Stimulated activated CD4-positive, alpha-beta T cell treated with anti-CD3 and anti-CD28 coated beads, Interleukin-4, amount 100 ng/mL, for 48 hours (primary cell): ENCODE data around the gene LRRC4C.
"Not testable (repeated sequence)": the region's sequence is repeated elsewhere in the genome, so short reads cannot be mapped to it uniquely, and the experiment has no call there.

Experiments used
- DNase-seq, 2 donors: peaks; one replicate each; pipeline ENCODE4 v3.0.0-alpha.2; 2020; ENCODE audit warnings: low read depth in 2 of 2

LRRC4C gene

GRCh38 chr11:40230821-40231220 is 1228.6 kb downstream of the LRRC4C start:
- DNase-seq, result no peak

- no peak for DNase-seq
Observed at GRCh38 chr11:40228662-40229061, 1230.8 kb downstream of the LRRC4C start.

DNA sequence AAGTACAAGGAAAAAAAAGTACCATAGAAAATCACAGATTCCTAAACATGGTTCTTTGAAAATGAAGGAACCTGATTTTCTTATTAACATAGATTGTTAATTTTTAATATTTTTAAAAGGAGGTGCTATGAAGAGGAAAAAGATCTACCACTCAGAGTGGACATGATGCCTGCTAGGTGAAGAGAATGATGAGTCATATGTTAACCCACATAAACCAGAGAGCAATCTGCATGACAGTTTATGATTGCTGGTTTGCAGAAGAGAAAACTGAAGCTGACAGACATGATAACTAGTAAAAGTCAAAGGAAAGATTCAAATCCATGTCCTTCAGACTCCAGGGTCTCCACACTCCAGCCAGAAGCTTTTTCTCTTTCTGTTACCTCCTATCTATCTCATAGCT is 1231.7 kb downstream of the LRRC4C start:
- no peak for DNase-seq

DNA sequence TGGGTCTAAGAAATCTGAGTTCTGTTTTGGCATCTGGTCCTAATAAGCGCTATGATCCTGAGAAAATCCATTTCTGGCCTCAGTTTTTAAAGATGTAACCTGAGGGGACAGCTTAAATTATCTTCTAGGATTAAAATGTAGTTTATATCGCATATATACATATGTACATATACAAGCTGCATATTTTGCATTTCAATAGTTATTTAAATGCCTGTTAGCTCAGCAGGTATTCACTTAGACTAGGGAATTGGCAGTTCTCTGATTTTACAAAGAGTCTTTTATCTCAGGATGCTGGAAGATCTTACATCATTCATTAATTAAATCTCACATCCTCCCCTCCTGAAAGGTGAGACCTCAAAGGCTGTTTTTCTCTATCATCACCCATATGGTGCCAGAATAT is 1232.8 kb downstream of the LRRC4C start:
- DNase-seq, result no peak

- DNase-seq, result no peak
Observed at GRCh38 chr11:40223596-40224330, 1235.7 kb downstream of the LRRC4C start.

DNA sequence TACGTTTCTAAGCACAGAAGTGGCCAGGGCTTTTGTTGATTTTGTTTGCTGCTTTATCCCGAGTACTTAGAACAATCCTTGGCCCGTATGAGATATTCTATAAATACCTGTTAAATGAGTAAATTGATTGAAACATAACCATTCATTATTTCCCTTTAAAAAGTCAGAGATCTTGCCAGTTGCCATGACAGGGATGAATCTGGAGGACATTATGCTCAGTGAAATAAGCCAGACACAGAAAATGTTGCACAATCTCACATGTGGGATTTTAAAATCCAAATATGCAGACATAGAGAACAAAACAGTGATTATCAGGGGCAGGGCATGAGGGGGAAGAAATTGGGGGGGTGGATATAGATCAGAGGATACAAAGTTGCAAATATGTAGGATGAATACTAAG is 1240.1 kb downstream of the LRRC4C start:
- no peak for DNase-seq

DNA sequence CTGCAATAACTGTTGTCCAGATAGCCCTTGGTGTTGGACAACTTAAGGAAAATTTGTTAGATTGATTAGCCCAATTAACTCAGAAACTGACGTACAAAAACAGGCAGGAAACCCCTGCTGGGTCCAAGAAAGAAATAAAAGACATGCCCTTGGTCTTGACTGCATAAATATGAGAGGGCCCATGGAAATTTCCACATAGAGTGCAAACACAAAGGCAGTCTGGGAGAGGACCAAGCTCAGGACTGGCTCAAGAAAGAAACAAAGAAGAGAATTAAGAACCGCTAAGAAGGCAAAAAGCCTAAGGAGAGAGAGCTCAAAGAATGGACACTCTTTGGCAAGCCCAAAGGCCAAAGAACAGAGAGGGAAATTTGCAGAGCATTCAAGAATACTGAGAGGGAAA is 1243.9 kb downstream of the LRRC4C start:
- no peak for DNase-seq

- no peak for DNase-seq
Observed at GRCh38 chr11:40207416-40207815, 1252.0 kb downstream of the LRRC4C start.

DNA sequence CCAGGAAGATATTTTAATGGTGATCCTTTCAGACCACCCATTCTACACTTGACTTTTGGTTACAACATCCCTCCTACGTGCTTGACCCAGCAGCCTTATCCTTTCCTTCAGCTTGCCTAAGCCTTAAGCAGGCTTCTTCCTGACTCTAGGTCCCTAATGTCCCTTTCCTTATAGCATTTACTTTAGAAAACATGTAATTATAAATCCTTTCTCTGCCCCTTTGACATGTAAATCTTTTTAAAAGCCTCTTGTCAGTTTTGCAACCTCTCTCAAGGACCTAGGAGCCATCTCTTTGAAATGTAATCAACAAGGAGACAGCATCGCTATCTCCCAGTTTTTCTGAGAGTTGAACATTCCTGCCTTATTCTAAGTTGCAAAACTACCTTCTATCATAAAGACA is 1255.2 kb downstream of the LRRC4C start:
- DNase-seq, result no peak

DNA sequence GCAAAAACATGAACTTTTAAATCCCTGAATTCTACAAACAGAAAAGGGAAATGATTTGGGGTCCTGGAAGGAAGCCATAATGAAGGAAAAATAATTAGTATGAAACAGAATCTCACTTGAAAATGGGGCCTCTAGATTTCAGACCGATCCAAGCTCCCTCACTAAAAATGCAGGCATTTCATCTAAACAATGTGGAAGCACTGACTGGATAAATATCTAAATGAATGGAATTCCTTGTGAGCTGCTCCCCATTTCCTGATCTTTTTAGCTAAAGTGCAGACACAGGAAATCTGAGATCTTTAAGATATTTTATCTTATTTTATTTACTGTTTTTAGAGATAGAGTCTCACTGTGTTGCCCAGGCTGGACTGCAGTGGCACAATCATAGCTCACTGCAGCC is 1255.8 kb downstream of the LRRC4C start:
- no peak for DNase-seq

DNA sequence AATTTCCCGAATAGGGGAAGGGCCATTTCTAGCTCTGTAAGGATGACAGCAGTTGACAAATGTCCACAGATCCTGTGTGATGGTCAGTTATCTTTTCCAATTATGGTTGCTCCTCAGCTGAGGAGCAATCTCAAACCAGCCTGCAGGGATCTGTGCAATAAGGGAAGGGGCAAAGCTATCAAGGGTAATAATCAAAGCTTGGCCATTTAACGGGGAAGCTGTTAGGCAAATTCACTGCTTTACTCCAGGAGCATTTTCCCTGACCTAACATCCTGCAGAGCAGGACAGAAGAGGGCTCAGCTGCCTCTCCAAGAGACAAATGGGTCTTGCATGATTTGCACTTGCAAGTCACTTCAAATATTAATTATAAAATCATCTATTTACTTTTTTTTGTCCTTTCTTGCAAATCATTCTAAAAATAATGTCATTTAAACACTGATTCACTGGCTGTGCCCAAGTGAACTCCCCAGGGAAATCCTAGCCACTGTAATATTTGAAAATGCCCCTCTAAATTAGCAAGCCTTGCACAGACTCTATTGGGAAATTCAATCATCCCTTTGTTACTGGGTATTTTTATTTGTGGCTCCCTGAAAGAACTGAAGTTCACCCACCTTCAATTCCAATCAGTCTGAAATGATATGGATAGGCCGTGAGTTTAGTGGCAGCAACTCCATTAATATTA is 1256.7 kb downstream of the LRRC4C start:
- DNase-seq, result no peak

- not testable (repeated sequence) for DNase-seq
Observed at GRCh38 chr11:40192590-40192989, 1266.9 kb downstream of the LRRC4C start.

DNA sequence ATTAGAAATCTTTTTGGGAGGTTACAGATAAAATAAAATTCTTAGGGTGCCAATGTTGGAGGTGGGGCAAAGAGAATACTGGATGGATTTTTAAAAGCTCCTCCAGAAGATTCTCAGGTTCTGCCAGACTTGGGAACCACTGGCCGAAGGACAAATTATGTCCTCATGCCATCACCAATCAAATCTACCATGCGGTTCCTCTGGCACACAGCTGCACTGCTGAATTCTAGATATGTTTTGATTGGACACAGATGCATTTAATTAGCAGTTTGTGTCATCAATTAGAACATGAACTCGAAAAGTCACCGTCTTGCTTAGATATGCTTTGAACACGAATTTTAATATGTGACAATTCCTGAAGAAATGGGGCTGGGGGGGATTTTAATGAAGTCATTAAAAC is 1269.2 kb downstream of the LRRC4C start:
- DNase-seq, result no peak

GRCh38 chr11:40188848-40189247 is 1270.6 kb downstream of the LRRC4C start:
- no peak for DNase-seq

- no peak for DNase-seq
Observed at GRCh38 chr11:40187295-40187694, 1272.2 kb downstream of the LRRC4C start.

DNA sequence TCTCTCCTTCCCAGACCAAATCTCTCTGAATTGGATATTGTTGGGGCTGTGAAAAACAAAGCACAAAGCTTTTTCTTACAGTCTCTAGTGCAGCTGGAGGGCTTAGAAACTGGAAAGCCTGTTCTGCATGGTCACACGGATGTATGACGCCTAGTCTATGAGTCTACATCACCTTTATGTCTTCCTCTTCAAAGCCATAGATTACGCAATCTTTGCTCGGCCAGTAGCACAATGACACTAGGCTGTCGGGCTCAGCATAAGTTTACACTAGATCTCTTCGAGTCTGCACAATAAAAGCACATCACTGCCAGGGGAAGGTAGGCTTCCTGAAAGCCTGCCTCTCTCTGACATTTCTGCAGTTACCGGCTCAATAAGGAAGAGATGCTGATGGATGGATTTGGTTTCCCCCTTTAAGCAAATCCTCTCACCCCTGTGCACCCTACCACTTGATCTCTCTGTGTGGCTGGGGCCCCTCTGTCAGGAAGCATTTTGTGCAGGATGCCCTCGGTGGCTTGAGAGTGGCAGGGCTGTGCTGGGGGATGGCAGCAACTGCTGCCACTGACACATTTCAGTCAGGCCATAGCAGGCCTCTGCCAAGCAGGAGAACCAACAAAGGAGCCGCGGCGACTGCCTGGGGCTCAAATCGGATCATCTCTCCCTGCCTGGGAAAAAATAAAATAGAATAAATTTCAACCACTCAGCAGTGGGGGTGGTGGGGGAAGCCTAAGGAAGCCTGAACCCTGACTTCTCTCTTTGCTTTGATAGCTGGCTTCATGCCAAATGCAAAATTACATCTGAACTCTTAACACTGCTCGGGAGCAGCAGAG is 1272.8 kb downstream of the LRRC4C start:
- no peak for DNase-seq

DNA sequence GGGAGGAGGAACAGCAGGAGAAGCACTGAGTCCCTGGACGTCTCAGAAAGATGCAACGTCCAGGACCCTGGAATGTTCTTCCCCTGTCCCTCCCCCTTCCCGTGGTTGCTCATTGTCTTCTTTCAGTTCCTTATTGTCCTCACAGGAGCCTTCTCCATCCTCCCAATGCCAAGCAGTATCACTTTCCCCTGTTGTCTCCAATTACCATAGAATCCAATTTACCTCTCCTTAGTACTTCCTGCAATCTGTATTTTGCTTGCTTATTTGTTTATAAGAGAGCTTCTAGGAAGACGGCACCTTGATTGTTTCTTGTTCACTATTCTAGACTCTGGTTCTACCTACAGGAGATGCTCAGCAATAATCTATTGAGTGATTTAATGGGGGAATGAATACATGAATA is 1273.7 kb downstream of the LRRC4C start:
- no peak for DNase-seq

GRCh38 chr11:40183073-40184064 is 1276.1 kb downstream of the LRRC4C start:
- DNase-seq, result no peak

- no peak for DNase-seq
Observed at GRCh38 chr11:40179541-40179940, 1279.9 kb downstream of the LRRC4C start.

- no peak for DNase-seq
Observed at GRCh38 chr11:40178470-40178869, 1281.0 kb downstream of the LRRC4C start.

DNA sequence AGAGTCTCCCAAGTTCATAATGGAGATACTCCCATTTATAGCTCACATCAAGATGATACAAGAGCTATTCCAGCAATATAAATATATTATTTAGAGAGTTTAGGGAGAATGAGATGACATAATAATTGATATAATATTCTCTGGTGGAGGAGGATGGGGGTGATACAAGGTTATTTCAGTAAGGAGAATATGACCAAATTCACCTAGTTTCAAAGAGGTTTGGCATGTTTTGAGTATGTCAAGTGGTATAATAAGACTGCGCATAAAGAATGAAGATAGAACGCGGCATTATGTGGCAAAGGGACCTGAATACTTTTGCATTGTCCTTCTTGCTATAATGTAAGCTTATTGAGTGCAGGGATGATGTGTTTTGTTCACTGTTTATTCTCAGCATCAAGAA is 1283.5 kb downstream of the LRRC4C start:
- DNase-seq, result no peak
